ENCODE data around the gene TGIF2LY.
"Not testable (repeated sequence)": the region's sequence is repeated elsewhere in the genome, so short reads cannot be mapped to it uniquely, and the experiment has no call there.

The TGIF2LY gene

DNA sequence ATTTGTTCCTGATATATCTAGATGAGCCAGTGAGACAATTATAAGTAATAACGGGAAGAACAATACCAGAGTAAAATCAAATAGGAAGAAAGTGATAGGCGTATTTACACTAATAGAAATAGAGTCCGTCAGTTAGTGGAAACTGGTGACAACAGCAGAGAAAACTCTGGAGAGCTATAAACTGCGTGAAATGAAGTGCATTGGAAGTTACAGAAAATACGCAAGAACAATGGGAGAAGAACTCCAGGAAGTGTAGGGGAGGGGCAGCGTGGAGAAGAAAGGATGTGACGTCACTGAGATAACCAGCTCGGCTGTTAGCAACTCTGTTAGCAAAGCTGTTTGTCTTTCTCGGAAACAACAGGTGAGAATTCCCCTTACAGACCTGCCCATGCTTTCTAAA is at the start of gene TGIF2LY:
TSS of gene TGIF2LY (plus strand) at position 301 of the 400 bp plus-strand sequence. CDS start 178 bp downstream, outside the sequence.
- DNase-seq, result not testable (repeated sequence)

All from stimulated activated CD4-positive, alpha-beta T cell treated with anti-CD3 and anti-CD28 coated beads, Interleukin-15, amount 100 ng/mL, for 24 hours (primary cell).